GM18508 (cell line): ENCODE data around the gene NPIPB4.
"Not testable (repeated sequence)": the region's sequence is repeated elsewhere in the genome, so short reads cannot be mapped to it uniquely, and the experiment has no call there.

ENCODE experiments used
- ATAC-seq: cut with Tn5 transposase; IDR thresholded peaks from one replicate; pipeline ENCODE4 v1.9.1; 2021; ENCODE audit warnings: moderate number of reproducible peaks; ENCODE audit not compliant: insufficient read depth, unreplicated experiment

NPIPB4 gene

DNA sequence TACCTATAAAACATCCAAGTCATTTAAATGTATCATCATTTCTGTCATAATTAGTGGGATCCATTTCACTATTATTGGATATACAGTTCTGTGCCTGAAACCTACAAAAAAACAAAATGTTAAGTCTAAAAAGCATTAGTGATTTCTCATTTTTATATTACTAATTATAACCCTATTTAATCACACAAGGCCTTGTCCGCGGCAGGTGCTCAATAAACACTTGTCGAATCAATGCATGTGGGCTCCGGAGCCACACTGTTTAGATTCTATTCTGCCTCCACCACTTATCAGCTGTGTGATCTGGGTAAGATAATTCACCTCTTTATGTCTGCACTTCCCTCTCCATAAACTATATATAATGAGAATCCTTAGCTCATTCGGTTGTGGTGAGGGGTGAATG, at the start of gene NPIPB4:
NPIPB4 (minus strand) TSS at position 101 of the 400 bp plus-strand sequence. CDS start 378 bp downstream, outside the sequence.
- not testable (repeated sequence) for ATAC-seq

DNA sequence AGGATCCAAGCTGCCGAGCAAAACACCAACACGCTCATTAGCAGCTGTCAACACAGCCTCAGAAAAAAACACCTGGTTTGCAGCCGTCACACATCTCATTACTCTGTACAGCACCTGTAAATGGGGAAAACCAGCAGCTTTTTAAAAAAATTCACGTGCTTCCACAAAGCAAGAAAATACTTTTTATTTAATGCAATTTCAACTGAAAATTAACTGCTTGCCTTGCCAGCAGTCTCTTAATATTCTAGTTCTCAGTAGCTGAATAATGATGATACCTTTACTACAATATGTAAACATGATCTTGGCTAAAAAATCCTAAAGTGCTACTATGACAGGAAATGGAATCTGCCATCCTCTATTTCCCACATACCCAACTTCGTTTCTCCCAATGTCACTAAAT, 41.4 kb upstream of the NPIPB4 start:
- not testable (repeated sequence) for ATAC-seq

DNA sequence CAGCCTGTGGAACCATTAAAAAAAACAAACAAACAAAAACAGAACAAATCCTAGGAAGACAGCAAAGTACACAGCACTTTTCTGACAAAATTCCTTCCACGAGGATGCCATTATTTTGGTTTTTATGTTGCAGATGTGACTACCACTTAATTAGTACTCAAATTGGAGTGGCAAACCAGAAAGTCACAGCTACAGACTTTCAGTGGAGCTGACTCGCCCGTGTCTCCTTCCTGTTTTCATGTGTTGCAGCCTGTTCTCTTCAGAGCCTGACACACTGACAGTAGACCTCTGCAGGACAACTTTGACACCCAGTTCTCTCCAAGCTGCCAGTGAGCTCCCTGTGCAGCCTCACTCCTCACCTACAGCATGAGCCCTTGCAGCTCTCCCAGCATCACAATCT, 24.4 kb upstream of the NPIPB4 start:
- ATAC-seq, result not testable (repeated sequence)

DNA sequence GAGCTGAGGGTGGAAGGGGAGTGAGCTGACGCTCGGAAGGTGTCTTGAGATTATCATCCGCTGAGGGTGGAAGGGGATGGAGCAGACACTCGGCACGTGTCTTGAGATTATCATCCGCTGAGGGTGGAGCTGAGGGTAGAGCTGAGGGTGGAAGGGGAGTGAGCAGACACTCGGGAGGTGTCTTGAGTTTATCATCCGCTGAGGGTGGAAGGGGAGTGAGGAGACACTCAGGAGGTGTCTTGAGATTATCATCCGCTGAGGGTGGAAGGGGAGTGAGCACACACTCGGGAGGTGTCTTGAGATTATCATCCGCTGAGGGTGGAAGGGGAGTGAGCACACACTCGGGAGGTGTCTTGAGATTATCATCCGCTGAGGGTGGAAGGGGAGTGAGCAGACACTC, 20.4 kb downstream of the NPIPB4 start:
- not testable (repeated sequence) for ATAC-seq

DNA sequence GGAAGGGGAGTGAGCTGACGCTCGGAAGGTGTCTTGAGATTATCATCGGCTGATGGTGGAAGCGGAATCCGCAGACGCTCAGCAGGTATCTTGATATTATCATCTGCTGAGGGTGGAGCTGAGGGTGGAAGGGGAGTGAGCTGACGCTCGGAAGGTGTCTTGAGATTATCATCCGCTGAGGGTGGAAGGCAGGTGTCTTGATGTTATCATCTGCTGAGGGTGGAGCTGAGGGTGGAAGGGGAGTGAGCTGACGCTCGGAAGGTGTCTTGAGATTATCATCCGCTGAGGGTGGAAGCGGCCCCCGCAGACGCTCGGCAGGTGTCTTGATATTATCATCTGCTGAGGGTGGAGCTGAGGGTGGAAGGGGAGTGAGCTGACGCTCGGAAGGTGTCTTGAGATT, 21.2 kb downstream of the NPIPB4 start:
- not testable (repeated sequence) for ATAC-seq

DNA sequence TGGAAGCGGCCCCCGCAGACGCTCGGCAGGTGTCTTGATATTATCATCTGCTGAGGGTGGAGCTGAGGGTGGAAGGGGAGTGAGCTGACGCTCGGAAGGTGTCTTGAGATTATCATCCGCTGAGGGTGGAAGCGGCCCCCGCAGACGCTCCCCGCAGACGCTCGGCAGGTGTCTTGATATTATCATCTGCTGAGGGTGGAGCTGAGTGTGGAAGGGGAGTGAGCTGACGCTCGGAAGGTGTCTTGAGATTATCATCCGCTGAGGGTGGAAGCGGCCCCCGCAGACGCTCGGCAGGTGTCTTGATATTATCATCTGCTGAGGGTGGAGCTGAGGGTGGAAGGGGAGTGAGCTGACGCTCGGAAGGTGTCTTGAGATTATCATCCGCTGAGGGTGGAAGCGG, 21.8 kb downstream of the NPIPB4 start:
- not testable (repeated sequence) for ATAC-seq

DNA sequence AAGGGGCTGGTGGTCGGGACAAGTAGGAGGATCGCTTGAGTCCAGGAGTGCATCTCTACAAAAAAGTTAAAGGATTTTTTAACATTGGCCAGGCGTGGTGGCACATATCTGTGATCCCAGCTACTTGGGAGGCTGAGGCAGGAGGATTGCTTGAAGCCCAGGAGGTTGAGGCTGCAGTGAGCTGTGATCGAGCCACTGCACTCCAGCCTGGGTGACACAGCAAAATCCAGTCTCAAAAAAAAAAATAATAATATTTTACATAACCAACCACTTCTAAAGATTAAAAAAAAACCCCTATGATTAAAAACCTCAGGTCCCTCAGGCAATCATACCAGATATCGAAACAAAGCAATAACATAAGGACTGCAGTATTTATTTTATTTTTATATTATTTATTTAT, 23.3 kb downstream of the NPIPB4 start:
- not testable (repeated sequence) for ATAC-seq

DNA sequence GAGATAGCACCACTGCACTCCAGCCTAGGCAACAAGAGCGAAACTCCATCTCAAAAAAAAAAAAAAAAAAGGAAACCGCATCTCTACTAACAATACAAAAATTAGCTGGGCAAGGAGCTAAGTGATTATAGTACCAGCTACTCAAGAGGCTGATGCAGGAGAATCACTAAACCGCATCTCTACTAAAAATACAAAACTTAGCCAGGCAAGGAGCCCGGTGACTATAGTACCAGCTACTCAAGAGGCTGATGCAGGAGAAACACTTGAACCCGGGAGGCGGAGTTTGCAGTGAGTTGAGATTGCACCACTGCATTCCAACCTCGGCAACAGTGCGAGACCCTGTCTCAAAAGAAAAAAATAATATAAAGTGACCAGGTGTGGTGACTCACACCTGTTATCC, 27.6 kb downstream of the NPIPB4 start:
- ATAC-seq, result not testable (repeated sequence)

DNA sequence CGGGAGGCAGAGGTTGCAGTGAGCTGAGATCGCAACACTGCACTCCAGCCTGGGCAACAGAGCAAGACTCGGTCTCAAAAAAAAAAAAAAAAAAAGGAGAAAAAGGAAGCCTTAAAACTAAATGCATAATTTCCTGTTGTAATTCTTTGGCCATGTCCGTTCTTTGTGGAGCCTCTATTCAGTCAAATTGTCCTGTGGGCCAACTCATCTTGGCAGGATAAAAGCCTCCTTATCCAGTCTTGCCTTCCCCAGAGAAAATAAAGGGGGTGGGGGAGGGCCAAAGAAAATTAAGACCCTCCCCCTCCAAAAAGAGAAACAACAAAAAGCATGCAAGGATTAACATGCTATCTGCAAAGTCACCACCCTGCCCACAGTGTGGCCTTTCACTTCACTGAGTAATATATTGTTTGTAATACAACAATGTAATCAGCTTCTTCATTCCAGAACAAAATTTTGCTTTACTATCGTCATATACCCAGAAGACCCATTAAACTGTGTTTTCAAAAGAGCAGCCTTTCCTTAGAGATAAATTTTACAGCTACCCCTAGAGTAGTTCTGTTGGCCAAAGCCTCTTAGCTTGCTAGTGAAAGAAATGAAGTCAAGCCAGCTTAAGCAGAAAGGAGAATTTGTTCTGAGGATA, 31.4 kb downstream of the NPIPB4 start:
- not testable (repeated sequence) for ATAC-seq

DNA sequence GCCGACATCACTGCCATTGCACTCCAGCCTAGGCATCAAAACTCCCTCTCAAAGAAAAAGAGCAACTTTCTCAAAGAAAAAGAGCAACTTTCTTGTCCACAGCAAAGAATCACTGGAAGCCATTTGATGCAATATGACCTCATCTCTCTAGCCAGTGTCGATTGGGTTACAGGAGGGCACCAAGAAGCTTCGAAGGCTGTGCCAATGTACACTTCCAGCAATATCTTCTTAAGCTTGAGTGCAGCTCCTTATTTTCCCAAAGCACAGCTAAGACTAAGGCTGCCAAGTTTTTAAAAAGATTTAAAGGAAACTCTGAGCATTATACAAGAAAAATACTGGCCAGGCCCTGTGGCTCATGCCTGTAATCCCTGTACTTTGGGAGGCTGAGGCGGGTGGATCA, 32.0 kb downstream of the NPIPB4 start:
- ATAC-seq, result not testable (repeated sequence)

DNA sequence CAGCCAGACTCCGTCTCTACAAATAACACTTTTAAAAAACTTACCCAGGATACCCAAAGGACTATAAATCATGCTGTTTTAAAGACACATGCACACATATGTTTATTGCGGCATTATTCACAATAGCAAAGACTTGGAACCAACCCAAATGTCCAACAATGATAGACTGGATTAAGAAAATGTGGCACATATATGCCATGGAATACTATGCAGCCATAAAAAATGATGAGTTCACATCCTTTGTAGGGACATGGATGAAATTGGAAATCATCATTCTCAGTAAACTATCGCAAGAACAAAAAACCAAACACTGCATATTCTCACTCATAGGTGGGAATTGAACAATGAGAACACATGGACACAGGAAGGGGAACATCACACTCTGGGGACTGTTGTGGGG, 34.3 kb downstream of the NPIPB4 start:
- ATAC-seq, result not testable (repeated sequence)

DNA sequence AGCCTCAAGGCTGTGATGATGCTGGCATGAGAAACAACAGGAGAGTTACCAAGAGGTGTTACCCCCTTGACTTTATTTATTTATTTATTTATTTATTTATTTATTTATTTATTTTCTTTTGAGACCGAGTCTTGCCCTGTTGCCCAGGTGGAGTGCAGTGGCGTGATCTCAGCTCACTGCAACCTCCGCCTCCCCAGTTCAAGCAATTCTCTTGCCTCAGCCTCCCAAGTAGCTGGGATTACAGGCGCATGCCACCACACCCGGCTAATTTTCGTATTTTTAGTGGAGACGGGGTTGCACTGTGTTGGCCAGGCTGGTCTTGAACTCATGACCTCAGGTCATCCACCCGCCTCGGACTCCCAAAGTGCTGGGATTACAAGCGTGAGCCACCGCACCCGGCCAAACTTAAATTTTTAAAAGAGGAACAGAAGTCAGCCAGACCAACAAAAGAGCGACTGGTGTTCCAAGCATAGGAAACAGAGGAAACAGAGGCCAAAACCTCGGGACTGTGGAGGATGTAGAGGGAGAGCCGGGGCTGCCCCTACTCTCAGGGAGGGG, 36.6 kb downstream of the NPIPB4 start:
- not testable (repeated sequence) for ATAC-seq

DNA sequence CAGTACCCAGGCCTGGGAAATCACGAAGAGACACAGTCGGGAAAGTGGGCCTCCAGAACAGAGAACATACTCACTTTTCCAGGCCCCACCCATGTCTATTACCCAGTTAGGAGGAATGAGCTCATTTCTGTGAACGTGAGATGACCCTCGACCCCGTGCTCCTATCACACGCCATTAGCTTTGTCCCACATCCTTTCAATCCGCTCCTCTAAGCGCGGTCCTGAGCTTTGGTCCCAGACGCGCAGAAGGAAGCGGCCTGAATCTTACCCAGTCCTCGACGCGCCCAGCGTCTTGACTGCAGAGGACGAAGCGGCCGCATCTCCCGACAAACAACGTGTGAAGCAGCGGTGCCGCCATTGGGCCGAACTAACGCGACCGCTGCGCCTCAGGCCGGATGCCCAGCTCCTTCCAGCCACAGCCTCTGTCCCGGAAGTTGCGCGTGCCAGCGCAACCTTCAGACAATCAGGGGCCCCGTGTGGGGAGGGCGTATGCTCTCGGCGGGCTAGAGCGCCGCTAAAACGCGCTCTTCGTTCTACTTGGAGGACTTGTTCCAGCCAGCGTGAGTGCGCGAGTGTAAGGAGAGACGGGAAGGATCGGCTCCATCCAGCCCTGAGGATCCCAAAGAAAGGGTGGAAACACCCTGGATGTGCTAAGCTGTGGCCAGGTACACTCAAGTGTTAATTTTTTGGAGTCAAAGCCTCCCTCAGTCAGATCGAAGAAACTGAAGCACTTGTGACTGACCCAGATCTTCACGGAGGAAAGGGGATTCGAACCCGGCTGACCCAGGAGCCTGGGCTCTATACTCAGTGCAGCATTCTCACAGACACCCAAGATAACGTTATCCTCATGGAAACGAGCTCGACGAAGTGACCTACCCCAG, 37.3 kb downstream of the NPIPB4 start:
- ATAC-seq, result not testable (repeated sequence)

DNA sequence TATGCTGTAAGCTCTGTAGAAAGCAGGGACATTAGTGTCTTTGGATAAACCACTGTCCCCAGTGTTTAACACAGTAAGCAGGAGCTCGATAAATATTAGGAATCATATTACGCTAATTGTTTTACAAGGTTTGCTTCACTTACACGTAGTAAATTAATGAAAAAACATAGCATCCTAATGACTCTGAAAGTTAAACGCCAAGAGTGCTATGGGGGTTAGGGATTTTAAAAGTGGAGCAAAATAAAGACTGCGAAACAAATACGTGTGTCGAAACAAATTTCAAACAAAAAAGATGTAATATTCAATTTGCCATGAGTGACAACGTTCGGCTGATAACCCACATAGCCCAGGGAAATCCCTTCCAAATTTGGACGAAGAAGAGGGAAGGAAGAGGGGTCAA, 37.9 kb downstream of the NPIPB4 start:
- ATAC-seq, result not testable (repeated sequence)

DNA sequence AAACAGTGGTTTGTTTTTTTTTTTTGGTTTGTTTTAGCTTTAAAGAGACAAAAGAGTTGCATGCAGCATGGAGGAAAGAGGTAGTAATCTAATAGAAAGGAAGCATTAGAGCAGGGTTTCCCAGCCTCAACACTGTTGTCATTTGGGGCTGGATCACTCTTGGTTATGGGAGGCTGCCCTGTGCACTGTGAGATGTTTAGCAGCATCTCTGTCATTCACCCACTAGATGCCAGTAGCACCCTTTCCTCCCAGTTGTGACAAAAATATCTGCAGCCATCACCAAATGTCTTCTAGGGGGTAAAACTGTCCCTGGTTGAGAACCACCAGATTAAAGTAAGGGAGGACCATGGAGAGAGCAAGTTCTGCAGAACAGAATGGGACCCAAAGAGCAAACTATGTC, 40.5 kb downstream of the NPIPB4 start:
- not testable (repeated sequence) for ATAC-seq

DNA sequence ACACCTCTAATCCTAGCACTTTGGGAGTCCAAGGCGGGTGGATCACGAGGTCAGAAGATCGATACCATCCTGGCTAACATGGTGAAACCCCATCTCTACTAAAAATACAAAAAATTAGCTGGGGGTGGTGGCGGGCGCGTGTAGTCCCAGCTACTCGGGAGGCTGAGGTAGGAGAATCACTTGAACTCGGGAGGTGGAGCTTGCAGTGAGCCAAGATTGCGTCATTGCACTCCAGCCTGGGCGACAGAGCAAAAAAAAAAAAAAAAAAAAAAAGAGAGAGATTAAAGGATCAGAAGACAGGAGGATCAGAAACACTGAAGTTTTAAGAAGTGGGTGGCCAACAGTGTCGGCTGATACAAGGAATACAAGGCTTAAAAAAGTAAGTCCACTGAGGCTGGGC, 41.9 kb downstream of the NPIPB4 start:
- not testable (repeated sequence) for ATAC-seq

DNA sequence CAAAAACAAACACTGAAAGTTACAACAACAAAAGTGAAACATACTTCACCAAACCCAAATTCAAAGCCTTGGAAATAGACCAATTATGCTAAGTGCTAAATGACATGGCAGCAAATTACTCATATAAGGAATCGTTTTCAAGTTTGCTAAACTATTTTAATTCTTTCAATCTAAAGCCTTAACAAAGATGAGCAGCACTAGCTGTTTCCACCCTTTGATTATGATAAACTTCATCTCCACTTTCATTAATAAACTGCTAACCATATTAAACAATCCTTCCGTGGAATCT, 55.2 kb downstream of the NPIPB4 start:
- not testable (repeated sequence) for ATAC-seq

DNA sequence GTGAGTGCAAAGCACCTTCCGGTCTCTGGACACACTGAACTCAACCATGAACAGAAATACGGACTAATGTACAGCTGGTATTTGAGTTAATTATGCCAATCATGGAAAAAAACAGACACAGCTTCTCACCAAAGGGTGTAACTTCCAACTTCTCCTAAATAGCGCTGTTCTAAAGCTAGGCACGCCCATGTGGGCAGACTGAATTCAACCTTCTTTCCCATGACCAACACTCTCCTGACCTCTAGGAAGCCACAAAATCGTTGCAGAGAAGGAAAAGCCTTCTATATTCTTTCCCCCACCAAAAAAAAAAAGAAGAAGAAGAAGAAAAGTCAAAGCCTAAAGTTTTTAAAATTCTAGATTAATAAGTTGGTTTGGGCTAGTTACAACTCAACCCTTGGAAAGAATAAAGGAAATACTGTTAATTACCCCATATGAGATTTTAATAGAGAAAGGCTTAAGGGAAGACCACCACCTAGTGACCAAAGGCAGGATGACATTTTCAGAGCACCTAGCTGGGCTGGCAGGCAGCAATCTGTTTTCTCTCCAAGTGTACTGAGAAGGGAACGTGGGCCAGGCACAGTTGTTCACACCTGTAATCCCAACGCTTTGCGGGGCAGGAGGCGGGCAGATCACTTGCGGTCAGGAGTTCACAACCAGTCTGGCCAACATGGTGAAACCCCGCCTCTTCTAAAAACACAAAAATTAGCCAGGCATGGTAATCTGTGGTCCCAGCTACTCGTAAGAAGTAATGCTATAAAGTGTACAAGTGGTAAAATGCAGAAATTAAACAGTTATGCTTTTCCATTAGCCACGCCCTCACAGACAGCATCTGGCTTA, 55.8 kb downstream of the NPIPB4 start:
- ATAC-seq, result not testable (repeated sequence)

DNA sequence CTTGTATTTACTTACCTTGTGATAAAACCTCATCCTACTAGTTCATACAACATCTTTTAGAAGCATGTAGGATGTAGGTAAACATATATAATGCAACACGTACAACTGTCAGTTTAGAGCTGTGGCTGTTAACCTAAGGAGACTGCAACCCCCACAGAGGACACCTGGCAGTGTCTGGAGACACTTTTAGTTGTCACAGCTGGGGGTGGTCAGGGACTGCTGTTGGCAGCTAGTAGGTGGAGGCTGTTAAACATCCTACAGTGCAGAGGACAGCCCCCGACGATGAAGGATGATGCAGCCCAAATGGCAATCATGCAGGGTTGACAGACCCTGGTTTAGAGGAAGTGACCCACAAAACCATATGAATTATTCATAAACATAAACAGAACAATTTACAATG, 59.0 kb downstream of the NPIPB4 start:
- ATAC-seq, result not testable (repeated sequence)

DNA sequence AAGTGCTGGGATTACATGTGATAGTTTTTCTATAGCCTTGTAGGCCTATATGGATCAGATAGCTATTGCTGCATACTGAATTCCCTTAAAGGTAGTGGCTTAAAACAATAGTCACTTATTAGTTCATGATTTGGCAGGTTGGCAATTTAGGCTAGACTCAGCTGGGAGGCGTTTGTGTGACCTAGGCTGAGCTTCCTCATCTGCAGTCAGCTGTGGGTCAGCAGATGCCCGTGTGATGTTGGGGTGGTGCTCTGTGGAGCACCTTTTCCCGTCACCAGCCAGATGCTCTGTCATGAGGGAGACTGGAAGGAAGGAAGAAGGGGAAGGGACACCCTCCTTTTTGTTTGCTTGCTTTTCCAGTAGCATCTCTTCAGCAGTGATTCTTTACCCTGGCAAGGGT, 64.2 kb downstream of the NPIPB4 start:
- ATAC-seq, result not testable (repeated sequence)
